Stimulated activated naive CD8-positive, alpha-beta T cell treated with anti-CD3 and anti-CD28 coated beads, Interleukin-15, Interleukin-2, amounts not matched to agents 100 ng/mL and 50 ng/mL, for 24 hours (primary cell): ENCODE data around the gene MGST1.

Experiments used
- H3K27ac Mint-ChIP-seq: one replicate; pipeline ENCODE4 v1.8.0; 2021; ENCODE audit warnings: mild to moderate bottlenecking, mixed read lengths
- H3K27me3 Mint-ChIP-seq: one replicate; pipeline ENCODE4 v1.8.0; 2021; ENCODE audit warnings: mixed read lengths
- H3K36me3 Mint-ChIP-seq: one replicate; pipeline ENCODE4 v1.8.0; 2021; ENCODE audit warnings: low read depth, mixed read lengths
- H3K4me1 Mint-ChIP-seq: one replicate; pipeline ENCODE4 v1.8.0; 2021; ENCODE audit warnings: low read depth, mixed read lengths
- H3K4me3 Mint-ChIP-seq: one replicate; pipeline ENCODE4 v1.8.0; 2021; ENCODE audit warnings: mild to moderate bottlenecking, mixed read lengths
- H3K9me3 Mint-ChIP-seq: one replicate; pipeline ENCODE4 v1.8.0; 2021; ENCODE audit warnings: mixed read lengths

MGST1 gene

DNA sequence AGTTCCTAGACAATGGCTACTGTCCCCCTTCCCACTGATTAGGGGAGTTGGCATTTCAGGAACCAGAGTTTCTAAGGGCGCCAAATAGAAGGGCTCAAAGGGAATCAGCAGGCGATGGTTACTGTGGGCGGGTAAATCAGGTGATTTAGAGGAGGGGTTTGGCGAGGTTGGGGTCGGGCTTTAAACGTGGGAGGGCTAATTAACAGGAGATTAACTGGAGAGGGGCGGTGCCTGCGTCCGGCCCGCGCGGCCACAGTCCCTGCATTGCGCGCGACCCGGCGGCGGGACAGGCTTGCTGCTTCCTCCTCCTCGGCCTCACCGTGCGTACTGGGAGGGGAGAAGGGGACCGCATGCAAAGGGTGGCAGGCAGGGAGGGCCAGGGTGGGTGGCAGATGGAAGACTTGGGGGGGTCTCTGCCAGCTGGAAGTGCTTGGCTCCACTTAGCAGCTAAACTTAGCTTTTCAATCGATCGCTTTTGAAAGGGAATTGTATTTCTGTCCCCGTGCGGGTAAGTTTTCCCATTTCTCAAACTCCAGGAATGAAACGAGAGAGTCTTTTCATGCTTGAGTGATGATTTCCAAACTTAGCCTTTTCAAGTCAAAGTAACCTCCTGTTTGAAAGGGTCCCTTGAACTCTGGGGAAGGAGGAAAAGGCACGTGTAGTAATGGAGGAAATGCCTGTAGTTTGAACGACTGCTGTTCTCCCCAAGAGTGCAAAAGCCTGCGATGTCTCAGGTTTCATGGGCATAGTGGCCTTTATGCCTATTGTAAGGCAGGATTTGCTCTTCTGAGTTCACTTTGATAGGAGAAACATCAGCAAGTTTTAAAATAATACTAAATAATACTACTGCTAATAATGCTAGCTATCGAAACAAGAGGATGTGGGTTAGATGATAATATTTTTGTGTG, at the start of gene MGST1:
Gene MGST1 (plus strand): TSS at position 255 of the 908 bp plus-strand sequence. CDS start 6,608 bp downstream, outside the sequence.
- no peak within 1 kb of the TSS for H3K4me3 Mint-ChIP-seq
- no peaks in the 10 kb centered on the region for H3K9me3 Mint-ChIP-seq
- no peak within 1 kb of the TSS for H3K27ac Mint-ChIP-seq
- H3K27me3 Mint-ChIP-seq: peaks cover 20% of the 10 kb centered on the region
- no peaks in the 10 kb centered on the region for H3K36me3 Mint-ChIP-seq
- H3K4me1 Mint-ChIP-seq: no peaks in the 10 kb centered on the region

- no peaks in the 10 kb centered on the region for H3K9me3 Mint-ChIP-seq
- H3K27ac Mint-ChIP-seq: no peak overlapping the region
- no peak overlapping the region for H3K4me3 Mint-ChIP-seq
- no peaks in the 10 kb centered on the region for H3K4me1 Mint-ChIP-seq
- H3K27me3 Mint-ChIP-seq: no peaks in the 10 kb centered on the region
- no peaks in the 10 kb centered on the region for H3K36me3 Mint-ChIP-seq
Observed at GRCh38 chr12:16299403-16299802, 48.0 kb upstream of the MGST1 start.

DNA sequence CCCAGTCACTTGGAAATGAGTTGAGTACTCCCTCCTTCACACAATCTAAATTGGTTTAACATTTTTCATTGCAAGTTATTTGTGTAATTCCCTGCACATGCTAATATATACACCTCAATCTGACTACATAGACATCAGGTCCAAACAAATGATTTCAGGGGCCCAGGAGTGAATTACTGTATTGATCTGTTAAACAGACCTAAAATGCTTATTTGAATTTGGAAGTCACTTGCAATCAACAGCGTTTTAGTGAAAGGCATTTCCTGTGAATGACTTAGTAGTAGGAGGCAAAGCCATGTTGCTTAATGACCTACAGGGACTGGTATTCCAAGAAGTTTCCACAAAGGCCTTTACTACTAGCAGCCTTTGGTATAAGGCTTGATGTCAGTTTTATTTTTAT, 47.3 kb upstream of the MGST1 start:
- no peaks in the 10 kb centered on the region for H3K27me3 Mint-ChIP-seq
- H3K36me3 Mint-ChIP-seq: no peaks in the 10 kb centered on the region
- no peak overlapping the region for H3K4me3 Mint-ChIP-seq
- H3K9me3 Mint-ChIP-seq: no peaks in the 10 kb centered on the region
- H3K27ac Mint-ChIP-seq: no peak overlapping the region
- no peaks in the 10 kb centered on the region for H3K4me1 Mint-ChIP-seq

- no peaks in the 10 kb centered on the region for H3K27me3 Mint-ChIP-seq
- H3K4me1 Mint-ChIP-seq: no peaks in the 10 kb centered on the region
- H3K27ac Mint-ChIP-seq: no peak overlapping the region
- H3K9me3 Mint-ChIP-seq: peaks cover 4% of the 10 kb centered on the region
- H3K36me3 Mint-ChIP-seq: no peaks in the 10 kb centered on the region
- no peak overlapping the region for H3K4me3 Mint-ChIP-seq
Observed at GRCh38 chr12:16300736-16301135, 46.7 kb upstream of the MGST1 start.

DNA sequence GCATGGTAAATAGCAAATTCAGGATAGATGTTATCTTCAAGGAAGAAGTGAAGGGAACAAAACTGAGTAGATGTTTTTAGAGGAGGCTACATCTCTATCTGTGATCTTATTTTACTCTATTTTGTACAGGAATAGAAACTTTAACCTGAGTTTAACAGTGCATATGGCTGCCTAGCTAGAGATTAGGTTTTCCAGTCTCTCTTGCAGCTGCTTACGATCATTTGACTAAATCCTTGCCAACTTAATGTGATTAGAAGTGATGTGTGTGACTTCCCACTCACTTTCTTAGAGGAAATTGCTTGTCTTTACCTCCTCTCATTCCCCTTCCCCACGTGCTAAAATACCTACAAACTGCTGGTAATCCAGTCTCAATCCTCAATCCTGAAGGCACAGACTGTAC, 43.5 kb upstream of the MGST1 start:
- no peaks in the 10 kb centered on the region for H3K27me3 Mint-ChIP-seq
- H3K4me3 Mint-ChIP-seq: no peak overlapping the region
- no peak overlapping the region for H3K27ac Mint-ChIP-seq
- H3K9me3 Mint-ChIP-seq: peaks cover 11% of the 10 kb centered on the region
- H3K4me1 Mint-ChIP-seq: no peaks in the 10 kb centered on the region
- no peaks in the 10 kb centered on the region for H3K36me3 Mint-ChIP-seq

DNA sequence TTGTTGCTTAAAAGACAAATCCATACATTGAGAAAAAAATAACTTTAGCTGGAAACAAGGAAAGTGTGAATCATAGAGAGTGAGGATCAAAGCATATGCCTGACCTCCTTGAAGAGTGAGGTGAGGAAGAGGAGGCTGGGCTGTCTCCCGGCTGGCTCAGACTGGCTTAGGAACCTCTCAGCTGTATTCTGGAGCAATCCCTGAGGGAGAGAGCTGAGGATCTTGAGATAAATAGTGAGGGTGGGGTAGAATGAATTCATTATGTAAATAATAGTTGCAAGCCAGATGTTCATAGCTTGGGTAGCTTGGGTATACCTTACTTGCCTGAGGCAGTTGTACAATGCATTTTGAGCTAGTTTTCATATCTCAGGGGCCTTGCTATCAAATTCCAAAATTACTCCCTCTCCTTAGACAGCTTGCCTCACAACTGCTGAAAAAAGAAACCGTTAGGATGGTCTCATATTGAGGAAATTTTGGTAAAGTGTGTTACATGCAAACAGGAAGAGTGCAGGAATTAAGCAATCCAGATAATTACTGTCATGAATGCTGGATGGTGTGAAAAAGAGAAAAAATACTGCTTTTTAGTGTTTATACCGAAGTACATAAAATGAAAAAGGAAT, 39.5 kb upstream of the MGST1 start:
- Mint-ChIP-seq H3K4me3 (no peak overlapping the region), H3K9me3 (peaks cover 29% of the 10 kb centered on the region), H3K27ac (no peak overlapping the region), H3K36me3 (no peaks in the 10 kb centered on the region), H3K4me1 (no peaks in the 10 kb centered on the region), H3K27me3 (no peaks in the 10 kb centered on the region)

GRCh38 chr12:16310934-16311333, 36.5 kb upstream of the MGST1 start:
- H3K4me3 Mint-ChIP-seq: no peak overlapping the region
- H3K4me1 Mint-ChIP-seq: no peaks in the 10 kb centered on the region
- H3K9me3 Mint-ChIP-seq: peaks cover 36% of the 10 kb centered on the region
- no peaks in the 10 kb centered on the region for H3K36me3 Mint-ChIP-seq
- no peak overlapping the region for H3K27ac Mint-ChIP-seq
- H3K27me3 Mint-ChIP-seq: no peaks in the 10 kb centered on the region

- Mint-ChIP-seq H3K4me3 (no peak overlapping the region), H3K27me3 (no peaks in the 10 kb centered on the region), H3K27ac (no peak overlapping the region), H3K36me3 (no peaks in the 10 kb centered on the region), H3K9me3 (peaks cover 8% of the 10 kb centered on the region), H3K4me1 (no peaks in the 10 kb centered on the region)
Observed at GRCh38 chr12:16323010-16323409, 24.4 kb upstream of the MGST1 start.

- H3K36me3 Mint-ChIP-seq: no peaks in the 10 kb centered on the region
- no peak overlapping the region for H3K4me3 Mint-ChIP-seq
- H3K4me1 Mint-ChIP-seq: no peaks in the 10 kb centered on the region
- H3K27me3 Mint-ChIP-seq: no peaks in the 10 kb centered on the region
- no peak overlapping the region for H3K27ac Mint-ChIP-seq
- peaks cover 14% of the 10 kb centered on the region for H3K9me3 Mint-ChIP-seq
Observed at GRCh38 chr12:16323638-16324037, 23.8 kb upstream of the MGST1 start.

GRCh38 chr12:16324272-16324671, 23.2 kb upstream of the MGST1 start:
- Mint-ChIP-seq H3K4me1 (no peaks in the 10 kb centered on the region), H3K27me3 (no peaks in the 10 kb centered on the region), H3K4me3 (no peak overlapping the region), H3K36me3 (no peaks in the 10 kb centered on the region), H3K27ac (no peak overlapping the region), H3K9me3 (peaks cover 16% of the 10 kb centered on the region)

GRCh38 chr12:16324772-16325171, 22.7 kb upstream of the MGST1 start:
- Mint-ChIP-seq H3K9me3 (peaks cover 14% of the 10 kb centered on the region), H3K36me3 (no peaks in the 10 kb centered on the region), H3K27me3 (no peaks in the 10 kb centered on the region), H3K27ac (no peak overlapping the region), H3K4me3 (no peak overlapping the region), H3K4me1 (no peaks in the 10 kb centered on the region)

GRCh38 chr12:16325426-16325825, 22.0 kb upstream of the MGST1 start:
- Mint-ChIP-seq H3K27ac (no peak overlapping the region), H3K4me3 (no peak overlapping the region), H3K4me1 (no peaks in the 10 kb centered on the region), H3K36me3 (no peaks in the 10 kb centered on the region), H3K27me3 (no peaks in the 10 kb centered on the region), H3K9me3 (peaks cover 16% of the 10 kb centered on the region)

DNA sequence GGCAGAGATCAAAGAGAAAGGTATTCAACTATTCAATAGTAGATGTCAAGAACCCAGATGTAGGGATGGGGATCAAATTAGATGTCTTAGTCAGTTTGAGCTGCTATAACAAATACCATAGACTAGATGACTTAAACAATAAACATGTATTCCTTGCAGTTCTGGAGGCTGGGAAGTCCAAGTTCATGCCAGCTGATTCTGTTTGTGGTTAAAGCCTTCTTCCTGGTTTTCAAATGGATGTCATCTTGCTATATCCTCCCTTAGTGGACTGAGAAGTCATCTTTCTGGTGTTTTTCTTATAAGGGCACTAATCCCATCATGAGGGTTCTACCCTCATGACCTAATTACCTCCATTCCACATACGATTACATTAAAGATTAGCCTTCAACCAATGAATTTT, 19.5 kb upstream of the MGST1 start:
- no peak overlapping the region for H3K27ac Mint-ChIP-seq
- no peaks in the 10 kb centered on the region for H3K4me1 Mint-ChIP-seq
- no peaks in the 10 kb centered on the region for H3K27me3 Mint-ChIP-seq
- H3K9me3 Mint-ChIP-seq: peaks cover 17% of the 10 kb centered on the region
- no peak overlapping the region for H3K4me3 Mint-ChIP-seq
- H3K36me3 Mint-ChIP-seq: no peaks in the 10 kb centered on the region

DNA sequence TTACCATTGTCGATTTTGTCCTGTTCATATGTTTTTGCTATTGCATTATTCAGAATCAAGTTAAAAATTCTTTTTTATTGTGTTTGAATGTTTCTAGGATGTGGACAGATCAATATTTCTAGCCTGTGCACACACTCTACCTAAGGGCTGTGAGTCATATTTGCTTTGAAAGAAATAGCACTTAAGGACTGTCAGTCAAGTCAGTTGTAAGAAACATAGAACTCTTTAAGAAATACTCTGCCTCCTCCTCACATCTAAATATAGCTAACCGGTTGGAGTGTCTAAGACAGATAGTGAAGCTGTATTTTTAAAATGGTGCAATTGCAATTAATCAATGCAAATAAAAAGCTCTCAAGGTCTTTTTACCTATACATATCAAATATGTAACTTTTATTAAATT, 17.9 kb upstream of the MGST1 start:
- H3K4me3 Mint-ChIP-seq: no peak overlapping the region
- no peak overlapping the region for H3K27ac Mint-ChIP-seq
- no peaks in the 10 kb centered on the region for H3K4me1 Mint-ChIP-seq
- no peaks in the 10 kb centered on the region for H3K36me3 Mint-ChIP-seq
- H3K9me3 Mint-ChIP-seq: peaks cover 29% of the 10 kb centered on the region
- H3K27me3 Mint-ChIP-seq: no peaks in the 10 kb centered on the region

- no peak overlapping the region for H3K27ac Mint-ChIP-seq
- no peaks in the 10 kb centered on the region for H3K4me1 Mint-ChIP-seq
- peaks cover 33% of the 10 kb centered on the region for H3K9me3 Mint-ChIP-seq
- no peak overlapping the region for H3K4me3 Mint-ChIP-seq
- no peaks in the 10 kb centered on the region for H3K36me3 Mint-ChIP-seq
- H3K27me3 Mint-ChIP-seq: no peaks in the 10 kb centered on the region
Observed at GRCh38 chr12:16330560-16330959, 16.9 kb upstream of the MGST1 start.
